ENCODE results near the gene KXD1.
"Not testable (repeated sequence)": the region's sequence is repeated elsewhere in the genome, so short reads cannot be mapped to it uniquely, and the experiment has no call there.

The KXD1 gene

GRCh38 chr19:18580311-18580710, 22.6 kb downstream of the KXD1 start:
- no peak for DNase-seq (ENCODE audit: low read depth)

DNA sequence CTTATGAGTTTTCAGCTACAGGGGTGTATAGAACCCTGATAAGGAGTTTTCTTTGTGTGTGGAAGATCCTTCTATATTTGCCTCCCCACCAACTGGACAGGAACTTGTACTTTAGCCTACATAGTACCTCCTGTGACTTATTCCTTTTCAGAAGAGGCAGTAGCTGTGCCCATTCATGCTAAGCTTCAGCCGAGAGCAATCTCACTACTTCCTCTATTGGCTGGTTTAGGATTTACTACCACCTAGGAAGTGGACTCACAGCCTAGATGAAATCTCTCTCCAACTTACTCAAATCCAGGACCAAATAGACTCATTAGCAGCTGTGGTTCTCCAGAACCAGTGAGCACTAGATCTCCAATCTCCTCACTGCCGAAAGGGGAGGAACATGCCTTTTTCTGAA, 28.6 kb downstream of the KXD1 start:
- DNase-seq (ENCODE audit: low read depth) = no peak

- no peak for DNase-seq (ENCODE audit: low read depth)
These were observed 29.9 kb downstream of the KXD1 start for GRCh38 chr19:18587561-18587960.

GRCh38 chr19:18587962-18588610, 30.4 kb downstream of the KXD1 start:
- no peak for DNase-seq (ENCODE audit: low read depth)

- DNase-seq (ENCODE audit: low read depth) = peak; percentile 80
These were observed 31.1 kb downstream of the KXD1 start, which contains the start of gene REX1BD for GRCh38 chr19:18588611-18589379. Gene REX1BD, plus strand, starts transcription at chr19:18588798. Its CDS starts 4 bp downstream, at chr19:18588802.

DNA sequence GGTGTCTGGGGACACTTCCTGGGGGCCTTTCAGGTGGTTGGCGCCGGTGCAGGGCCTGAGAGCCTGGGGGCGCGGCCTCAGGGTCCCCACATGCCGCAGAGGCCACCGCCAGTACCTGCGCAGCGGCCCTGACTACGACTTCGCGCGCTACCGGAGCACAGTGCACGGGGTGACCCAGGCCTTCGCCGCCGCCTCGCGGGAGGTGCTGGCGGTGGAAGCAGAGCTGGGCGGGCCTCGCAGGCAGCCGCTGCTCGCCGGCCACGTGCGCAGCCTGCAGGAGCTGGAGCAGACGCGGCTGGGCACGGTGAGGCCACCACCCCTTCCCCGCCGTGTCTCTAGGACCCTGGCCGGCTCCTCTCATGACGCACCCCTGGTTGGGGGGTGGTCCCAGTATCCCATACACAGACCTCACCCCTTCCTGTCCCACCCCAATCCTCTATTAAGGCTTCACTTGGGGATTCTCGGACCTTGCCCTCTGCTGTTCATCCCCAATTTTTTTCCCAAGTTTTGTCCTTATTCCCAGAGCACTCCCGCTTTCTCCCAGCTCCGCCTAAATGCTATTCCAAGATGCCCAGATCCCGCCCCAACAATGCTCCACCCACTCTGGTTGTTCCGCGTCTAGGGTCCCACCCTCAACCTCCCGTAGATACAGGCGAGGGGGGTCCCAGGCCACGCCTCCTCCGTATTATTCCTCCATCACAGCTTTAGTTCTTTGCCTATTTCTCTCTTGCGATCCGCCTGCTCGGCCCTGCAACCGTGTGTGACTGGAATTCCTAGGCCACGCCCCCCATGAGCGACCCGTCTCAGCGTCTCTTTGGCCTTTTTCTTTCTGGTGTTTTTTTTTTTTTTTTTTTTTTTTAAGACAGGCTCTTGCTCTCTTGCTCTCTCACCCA, 32.0 kb downstream of the KXD1 start:
- peak; percentile 54 for DNase-seq (ENCODE audit: low read depth)

DNA sequence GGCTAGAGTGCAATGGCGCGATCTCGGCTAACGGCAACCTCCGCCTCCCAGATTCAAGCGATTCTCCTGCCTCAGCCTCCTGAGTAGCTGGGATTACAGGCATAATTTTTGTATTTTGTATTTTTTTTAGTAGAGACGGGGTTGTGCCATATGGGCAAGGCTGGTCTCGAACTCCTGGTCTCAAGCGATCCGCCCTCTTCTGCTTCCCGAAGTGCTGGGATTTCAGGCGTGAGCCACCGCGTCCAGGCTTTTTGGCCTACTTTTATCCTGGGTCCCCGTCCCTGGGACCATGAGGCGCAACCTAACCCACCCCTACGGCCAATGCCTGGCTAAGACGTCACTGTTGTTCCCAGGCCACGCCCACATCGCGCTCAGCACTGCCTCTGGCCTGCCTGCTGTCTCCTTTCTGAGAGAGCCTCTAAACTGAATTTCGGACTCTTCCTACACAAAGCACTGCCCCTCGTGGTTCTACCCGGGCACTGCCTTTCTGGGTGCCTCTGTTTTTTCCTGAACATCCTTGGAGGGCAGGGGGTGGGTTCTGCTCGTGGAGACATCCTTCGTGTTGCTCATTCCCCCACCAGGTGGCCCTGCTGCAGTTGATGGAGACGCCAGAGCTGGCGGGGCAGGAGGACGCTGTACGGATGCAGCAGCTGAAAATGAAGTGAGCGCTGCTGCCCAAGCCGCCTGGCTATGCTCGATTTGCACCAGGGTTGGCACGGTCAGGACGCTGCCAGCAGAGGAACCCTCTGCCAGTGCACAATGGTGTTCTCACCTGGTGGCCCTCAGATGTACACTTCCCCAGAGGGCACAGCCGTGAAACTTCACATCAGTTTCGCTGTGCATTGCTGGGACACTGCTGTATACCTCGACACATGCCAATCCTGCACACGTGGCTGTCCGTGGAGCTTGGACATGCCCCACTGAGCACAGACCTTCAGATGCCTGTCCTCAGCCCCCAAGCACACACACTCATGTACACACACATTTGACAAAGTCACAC, 32.9 kb downstream of the KXD1 start:
- no peak for DNase-seq (ENCODE audit: low read depth)

- no peak for DNase-seq (ENCODE audit: low read depth)
These were observed 34.2 kb downstream of the KXD1 start for GRCh38 chr19:18591735-18592385.

GRCh38 chr19:18592732-18593131, 35.1 kb downstream of the KXD1 start:
- DNase-seq (ENCODE audit: low read depth) = not testable (repeated sequence)

DNA sequence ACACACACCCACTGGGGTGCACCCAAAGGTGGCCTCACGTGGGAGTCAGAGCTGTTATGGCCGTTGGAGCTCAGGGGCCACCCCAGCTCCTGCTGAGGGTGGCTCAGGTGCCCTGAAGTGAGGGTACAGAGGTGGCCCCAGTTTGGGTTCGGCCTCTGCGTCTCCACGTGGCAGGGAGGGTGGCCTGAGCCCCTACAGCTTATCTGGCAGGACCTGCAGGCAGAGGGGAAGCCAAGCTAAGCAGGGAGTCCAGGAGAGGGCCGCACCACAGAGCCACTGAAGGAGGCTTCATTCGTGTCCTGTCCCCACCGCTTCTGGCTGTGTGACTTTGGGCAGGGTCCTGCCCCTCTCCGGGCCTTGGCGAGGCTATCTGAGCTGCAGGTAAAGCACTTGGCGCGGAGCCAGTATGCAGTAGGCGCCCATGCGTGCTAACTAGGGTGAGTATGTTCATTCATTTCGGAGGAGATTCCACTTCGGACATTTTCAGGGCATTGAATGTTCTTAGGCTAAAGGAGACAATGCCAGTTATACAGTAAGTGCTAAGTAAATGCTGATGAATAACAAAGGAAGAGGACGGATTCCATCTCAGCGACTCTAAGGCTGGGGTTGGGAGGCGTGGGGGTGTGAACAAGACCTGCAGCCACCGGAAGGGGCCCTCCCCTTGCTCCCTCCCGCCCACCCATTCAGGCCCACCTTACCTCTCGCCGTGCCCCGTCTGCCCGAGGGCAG, 35.9 kb downstream of the KXD1 start:
- DNase-seq (ENCODE audit: low read depth) = no peak

DNA sequence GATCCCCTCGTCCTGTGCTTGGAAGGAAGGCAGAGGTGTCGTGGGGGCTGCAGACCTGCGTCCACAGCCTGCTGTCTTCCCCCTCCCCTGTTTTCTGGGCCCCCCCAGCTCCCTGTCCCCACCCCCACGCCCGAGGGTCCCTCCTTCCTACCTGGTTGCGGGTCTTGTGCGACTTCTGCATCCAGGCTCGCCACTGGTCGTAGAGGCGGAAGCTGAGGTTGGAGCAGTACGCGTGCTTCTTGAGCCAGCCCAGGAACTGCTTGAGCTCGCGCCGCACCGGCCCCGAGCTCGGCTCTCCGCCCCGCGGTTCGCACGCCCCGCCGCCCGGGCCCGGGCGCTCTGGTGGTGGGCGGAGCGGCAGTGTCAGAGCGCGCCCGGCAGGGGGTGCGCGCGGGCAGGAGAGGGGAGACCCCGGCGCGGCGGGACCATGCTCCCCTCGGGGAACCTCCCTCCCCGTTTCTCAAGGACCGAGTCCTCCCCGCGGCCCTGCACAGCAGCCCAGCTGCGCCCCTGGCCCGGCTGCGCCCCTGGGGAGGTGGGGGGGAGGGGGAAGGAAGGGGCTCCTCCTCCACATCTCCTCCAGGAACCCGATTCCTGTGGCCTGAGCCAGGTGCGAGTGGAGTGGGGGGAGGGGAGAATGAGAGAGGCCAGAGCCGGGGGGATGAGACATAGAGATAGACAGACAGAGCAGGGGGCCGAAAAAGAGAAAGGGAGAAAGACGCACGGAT, 36.6 kb downstream of the KXD1 start:
- DNase-seq (ENCODE audit: low read depth) = peak; percentile 70

- DNase-seq (ENCODE audit: low read depth) = no peak
These were observed 37.2 kb downstream of the KXD1 start for GRCh38 chr19:18594824-18595373.

DNA sequence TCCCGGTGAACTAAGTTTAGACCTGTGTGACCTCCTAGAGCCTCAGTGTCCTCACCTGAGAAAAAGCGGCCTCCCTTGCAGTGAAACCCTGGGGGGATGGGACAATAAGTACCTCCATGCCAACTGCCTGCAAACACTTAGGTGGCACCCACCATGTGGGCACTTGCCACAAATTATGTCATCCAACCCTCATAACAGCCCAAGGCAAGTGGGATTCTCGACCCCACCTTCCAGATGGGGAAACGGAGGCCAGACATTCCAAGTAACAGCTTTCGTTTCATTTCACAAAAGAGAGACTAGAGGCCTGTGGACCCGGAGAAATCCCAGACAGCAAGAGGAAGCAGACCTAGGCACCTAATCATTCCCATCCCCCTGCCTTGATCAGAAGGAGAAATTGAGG, 37.8 kb downstream of the KXD1 start:
- DNase-seq (ENCODE audit: low read depth) = no peak

DNA sequence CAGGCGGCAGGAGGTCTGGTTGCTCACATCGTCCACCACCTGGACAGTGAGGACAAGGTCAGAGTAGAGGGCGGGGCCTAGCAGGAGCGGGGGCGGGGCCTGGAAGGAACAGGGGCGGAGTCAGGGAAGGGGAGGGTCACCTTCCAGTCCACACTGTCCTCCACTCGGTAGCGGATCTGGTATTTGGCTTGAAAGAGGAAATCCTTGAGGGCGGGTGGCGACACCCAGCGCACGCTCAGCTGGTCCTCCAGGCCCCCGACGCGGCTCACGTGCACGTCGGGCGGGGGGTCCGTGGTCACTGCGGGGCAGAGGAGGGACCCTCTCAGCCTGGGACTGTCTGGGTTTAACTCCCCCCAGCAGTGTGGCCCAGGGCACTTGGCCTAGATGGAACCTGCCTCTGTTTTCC, 39.1 kb downstream of the KXD1 start:
- DNase-seq (ENCODE audit: low read depth) = no peak

DNA sequence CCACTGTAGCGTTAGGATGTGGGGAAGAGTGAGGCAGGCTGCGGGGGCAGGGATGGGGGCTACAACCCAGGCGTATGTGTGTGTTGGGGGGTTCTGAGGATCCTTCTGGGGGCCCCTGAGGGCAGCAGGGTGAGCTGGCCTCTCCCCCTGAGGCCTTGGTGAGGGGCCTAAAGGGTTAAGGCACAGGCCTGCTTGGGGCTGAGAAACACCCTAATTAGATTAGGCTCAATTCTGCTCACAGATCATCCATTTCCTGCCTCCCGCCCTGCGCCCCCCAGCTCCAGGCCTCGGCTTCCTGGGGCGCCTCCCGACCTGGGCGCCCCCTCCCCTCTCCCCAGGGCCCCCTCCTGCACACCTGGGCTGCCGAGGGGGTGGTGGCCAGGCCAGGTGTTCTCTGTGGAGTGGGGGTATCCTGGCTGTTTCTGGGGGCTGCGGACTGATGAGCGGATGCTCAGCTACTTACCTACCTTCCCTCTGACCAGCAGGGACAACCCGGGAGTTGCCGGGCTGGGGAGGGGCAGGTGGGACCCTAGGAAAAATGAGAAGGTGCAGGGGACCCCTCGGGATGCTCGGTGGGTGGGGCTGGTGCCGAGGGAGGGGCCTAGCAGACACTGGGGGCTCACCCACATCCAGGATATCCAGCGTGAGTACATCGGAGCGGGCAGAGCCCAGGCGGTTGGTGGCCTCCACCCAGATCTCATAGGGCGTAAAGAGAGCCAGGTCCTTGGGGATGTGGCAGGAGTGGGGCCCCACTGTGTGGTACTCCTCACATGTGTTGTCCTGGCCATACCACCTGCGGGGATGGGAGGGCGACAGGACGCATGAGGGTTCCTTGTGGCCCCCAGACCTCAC, 40.4 kb downstream of the KXD1 start:
- no peak for DNase-seq (ENCODE audit: low read depth)

GRCh38 chr19:18599485-18599884, 41.8 kb downstream of the KXD1 start:
- no peak for DNase-seq (ENCODE audit: low read depth)

GRCh38 chr19:18600692-18601397, 43.2 kb downstream of the KXD1 start:
- not testable (repeated sequence) for DNase-seq (ENCODE audit: low read depth)
